Lower leg skin (tissue), 4 donors: Measurements from ENCODE around the gene TIAM2. TPM values are rescaled to one million over a fixed set of nuclear protein-coding genes. Genes with fewer than 3 reads are reported as not detected.

Experiments
- DNase-seq, 2 donors: peaks; one replicate each; pipeline ENCODE4 v3.0.0-alpha.2; 2019; ENCODE audit warnings: low spot score in 2 of 2
- H3K4me3 ChIP-seq: fragments of 200-600 bp; sonication (generic); 2 replicates; pipeline ENCODE4 v1.5.1; 2017; ENCODE audit warnings: mild to moderate bottlenecking, low read depth; ENCODE audit not compliant: poor library complexity, severe bottlenecking
- POLR2A ChIP-seq, 2 donors: fragments of 450-650 bp; IDR thresholded peaks; one replicate each; pipeline ENCODE4 v1.6.1; 2016 to 2017; ENCODE audit warnings: antibody characterized with exemption in 2 of 2, mild to moderate bottlenecking in 1 of 2, moderate library complexity in 1 of 2
- WGBS, 2 donors: methylation state at CpG; one replicate each; pipeline ENCODE4 v1.1.5; 2018; 5-methylcytosine and 5-hydroxymethylcytosine counted together
- intact Hi-C: fragments of 100-400 bp; cut with DNase I; formaldehyde crosslinking; loops from one replicate; pipeline ENCODE4 v1.15.0; 2023; ENCODE audit warnings: low total_unique reads
- total RNA-seq, 4 donors: library from RNA; depleted of rRNA; stranded (reverse); fragments of >200 nt; gene quantifications; one replicate each; pipeline ENCODE4 v1.1.0, GENCODE V29; 2016
- TF ChIP-seq, protein P1 (sequence below), 3 donors: fragments of 450-650 bp; IDR thresholded peaks; one replicate each; pipeline ENCODE4 v1.5.1; 2016; ENCODE audit warnings: antibody characterized with exemption in 3 of 3, mild to moderate bottlenecking in 3 of 3, moderate library complexity in 2 of 3

TIAM2 gene
- total RNA-seq, 4 donors from 2014 or later = 5.4 to 11.0 (median 7.4) TPM

DNA sequence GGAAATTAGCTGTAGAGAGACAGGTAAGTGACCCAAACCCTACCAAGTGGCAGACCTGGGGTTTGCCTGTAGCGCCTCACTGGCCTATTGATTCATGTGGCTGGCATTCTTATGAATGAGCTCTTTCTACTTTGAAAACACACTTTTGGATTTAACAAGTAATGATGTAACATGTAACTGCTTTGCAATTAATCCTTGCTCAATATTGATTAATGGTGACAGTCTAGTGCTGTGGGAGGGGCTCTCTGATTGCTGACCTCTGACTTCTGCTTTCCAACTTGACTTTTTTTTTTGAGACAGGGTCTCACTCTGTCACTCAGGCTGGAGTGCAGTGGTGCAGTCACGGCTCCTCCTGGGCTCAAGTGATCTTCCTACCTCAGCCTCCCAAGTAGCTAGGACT lies 82.7 kb downstream of the TIAM2 start:
- intact Hi-C loops = no loop called here
- no peak for TF ChIP-seq POLR2A (IDR thresholded peaks at IDR 0.05)
- TF ChIP-seq, protein P1, sequence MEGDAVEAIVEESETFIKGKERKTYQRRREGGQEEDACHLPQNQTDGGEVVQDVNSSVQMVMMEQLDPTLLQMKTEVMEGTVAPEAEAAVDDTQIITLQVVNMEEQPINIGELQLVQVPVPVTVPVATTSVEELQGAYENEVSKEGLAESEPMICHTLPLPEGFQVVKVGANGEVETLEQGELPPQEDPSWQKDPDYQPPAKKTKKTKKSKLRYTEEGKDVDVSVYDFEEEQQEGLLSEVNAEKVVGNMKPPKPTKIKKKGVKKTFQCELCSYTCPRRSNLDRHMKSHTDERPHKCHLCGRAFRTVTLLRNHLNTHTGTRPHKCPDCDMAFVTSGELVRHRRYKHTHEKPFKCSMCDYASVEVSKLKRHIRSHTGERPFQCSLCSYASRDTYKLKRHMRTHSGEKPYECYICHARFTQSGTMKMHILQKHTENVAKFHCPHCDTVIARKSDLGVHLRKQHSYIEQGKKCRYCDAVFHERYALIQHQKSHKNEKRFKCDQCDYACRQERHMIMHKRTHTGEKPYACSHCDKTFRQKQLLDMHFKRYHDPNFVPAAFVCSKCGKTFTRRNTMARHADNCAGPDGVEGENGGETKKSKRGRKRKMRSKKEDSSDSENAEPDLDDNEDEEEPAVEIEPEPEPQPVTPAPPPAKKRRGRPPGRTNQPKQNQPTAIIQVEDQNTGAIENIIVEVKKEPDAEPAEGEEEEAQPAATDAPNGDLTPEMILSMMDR (IDR thresholded peaks at IDR 0.05) = no peak
- no peak overlapping the region for H3K4me3 ChIP-seq
- no peak for DNase-seq
- WGBS, 2 donors = 73 to 87% methylated on average over 2 of the region's 2 CpGs

- TF ChIP-seq POLR2A (IDR thresholded peaks at IDR 0.05) = no peak
- TF ChIP-seq, protein P1 (IDR thresholded peaks at IDR 0.05) = no peak
- 70 to 73% methylated on average over 8 of the region's 8 CpGs for WGBS, 2 donors
- no peak for DNase-seq
- no peak overlapping the region for H3K4me3 ChIP-seq
- intact Hi-C loops = no loop called here
These were observed 83.2 kb downstream of the TIAM2 start for GRCh38 chr6:155078331-155078745.

GRCh38 chr6:155079985-155080452 lies 84.9 kb downstream of the TIAM2 start:
- TF ChIP-seq POLR2A (IDR thresholded peaks at IDR 0.05) = no peak
- TF ChIP-seq, protein P1 (IDR thresholded peaks at IDR 0.05) = no peak
- intact Hi-C loops = no loop called here
- peak in 1 of 2 donors; percentile 66 for DNase-seq
- WGBS, 2 donors = 69 to 79% methylated on average over 7 of the region's 7 CpGs
- H3K4me3 ChIP-seq = no peak overlapping the region

GRCh38 chr6:155080881-155081845 lies 86.0 kb downstream of the TIAM2 start:
- TF ChIP-seq, protein P1 (IDR thresholded peaks at IDR 0.05) = no peak
- TF ChIP-seq POLR2A (IDR thresholded peaks at IDR 0.05) = no peak
- no peak overlapping the region for H3K4me3 ChIP-seq
- WGBS, 2 donors = 76 to 77% methylated on average over 9 of the region's 9 CpGs
- intact Hi-C loops = no loop called here
- no peak for DNase-seq

- TF ChIP-seq, protein P1 (IDR thresholded peaks at IDR 0.05) = no peak
- no peak for TF ChIP-seq POLR2A (IDR thresholded peaks at IDR 0.05)
- intact Hi-C loops = no loop called here
- WGBS, 2 donors = 84 to 88% methylated on average over 4 of the region's 4 CpGs
- DNase-seq = no peak
- H3K4me3 ChIP-seq = no peak overlapping the region
These were observed 89.5 kb downstream of the TIAM2 start for GRCh38 chr6:155084431-155085123.
